HCEC 1CT (cell line): ENCODE data around the gene TEAD1.

Experiments used
- DNase-seq: peaks from one replicate; pipeline ENCODE4 v3.0.0-alpha.2; 2017

TEAD1 gene

DNA sequence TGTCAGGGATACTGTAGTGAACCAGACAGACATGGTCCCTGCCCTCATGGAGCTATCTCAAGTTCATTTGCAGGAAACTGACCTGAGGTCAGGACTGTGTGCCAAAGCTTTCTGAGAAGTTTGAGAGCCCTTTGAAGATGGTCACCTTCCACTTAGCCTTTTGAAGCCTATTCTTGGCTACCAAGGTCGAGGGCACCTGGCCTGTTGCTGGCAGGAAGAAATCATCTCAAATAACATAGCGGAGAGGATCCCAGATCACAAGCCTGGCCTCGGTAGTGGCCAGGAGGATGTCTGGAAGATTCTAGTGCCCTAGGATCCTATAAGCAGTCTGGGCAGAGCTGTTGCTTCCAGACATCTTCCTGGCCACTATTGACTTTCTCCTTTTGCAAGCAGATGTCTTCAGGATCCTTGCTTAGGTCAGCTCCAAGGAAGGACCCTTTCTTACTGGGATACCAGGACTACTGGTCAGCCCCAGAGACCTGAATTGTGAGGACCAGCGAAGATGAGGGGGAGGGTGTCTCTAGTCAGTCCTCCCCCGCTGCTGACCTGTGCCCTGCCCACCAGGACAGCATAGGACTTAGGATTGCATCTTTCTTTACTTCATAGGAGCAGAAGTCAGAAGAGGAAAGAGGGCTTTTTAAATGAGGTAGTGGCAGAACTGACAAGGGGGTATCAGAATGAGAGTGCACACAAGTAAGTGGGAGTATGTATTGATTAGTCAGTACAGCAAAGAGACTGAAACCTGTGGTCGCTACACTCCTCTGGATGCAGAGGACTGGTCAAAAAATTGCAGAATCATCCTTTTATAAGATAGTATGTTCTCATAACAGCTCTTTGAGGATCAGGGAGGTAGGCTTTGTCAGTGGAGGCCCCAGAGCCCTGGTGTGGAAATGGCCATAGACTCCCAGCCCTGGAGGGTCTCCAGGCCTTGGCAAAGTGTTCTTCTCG lies 94.8 kb downstream of the TEAD1 start:
- no peak for DNase-seq

DNA sequence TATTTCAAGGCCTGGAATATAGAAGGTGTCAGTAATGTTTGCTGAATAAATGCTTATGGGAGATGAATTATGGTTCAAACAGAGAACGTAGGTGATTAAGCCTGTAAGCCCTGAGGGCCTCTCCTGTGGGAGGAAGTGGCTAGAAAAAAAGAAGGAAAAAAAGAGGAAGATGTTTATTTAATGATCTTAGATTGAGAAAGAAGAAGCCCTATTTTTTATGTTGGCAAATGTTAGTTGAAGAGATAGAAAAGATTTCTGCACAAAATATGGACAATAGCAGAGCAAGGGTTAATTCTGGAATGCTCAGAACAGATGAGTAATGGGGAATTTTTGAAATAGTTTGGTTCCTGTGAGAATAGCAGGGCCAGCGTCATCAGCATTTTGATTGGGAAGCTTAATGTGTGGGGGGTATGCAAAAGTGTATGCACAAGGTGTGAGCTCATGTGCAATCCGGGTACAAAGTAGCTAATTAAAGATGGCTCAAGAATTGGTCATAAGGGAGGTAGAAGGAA lies 95.7 kb downstream of the TEAD1 start:
- DNase-seq, result peak; percentile 90

DNA sequence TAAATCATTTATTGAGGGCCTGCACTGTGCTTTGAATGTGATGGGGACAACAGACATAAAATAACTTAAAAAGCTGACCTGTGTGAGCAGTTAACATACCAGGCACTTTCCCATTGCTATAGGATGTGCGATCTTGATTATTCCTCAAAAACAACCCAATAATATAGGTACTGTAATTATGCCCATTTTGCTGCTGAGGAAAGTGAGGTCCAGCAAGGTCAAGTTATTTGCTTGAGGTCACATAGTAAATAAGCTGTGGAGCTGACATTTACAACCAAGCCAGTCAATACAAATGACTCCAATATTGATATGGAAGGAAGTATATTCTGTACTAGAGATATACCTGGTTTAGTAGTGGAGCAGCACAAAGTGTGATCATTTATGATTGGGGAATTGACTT lies 96.2 kb downstream of the TEAD1 start:
- no peak for DNase-seq

DNA sequence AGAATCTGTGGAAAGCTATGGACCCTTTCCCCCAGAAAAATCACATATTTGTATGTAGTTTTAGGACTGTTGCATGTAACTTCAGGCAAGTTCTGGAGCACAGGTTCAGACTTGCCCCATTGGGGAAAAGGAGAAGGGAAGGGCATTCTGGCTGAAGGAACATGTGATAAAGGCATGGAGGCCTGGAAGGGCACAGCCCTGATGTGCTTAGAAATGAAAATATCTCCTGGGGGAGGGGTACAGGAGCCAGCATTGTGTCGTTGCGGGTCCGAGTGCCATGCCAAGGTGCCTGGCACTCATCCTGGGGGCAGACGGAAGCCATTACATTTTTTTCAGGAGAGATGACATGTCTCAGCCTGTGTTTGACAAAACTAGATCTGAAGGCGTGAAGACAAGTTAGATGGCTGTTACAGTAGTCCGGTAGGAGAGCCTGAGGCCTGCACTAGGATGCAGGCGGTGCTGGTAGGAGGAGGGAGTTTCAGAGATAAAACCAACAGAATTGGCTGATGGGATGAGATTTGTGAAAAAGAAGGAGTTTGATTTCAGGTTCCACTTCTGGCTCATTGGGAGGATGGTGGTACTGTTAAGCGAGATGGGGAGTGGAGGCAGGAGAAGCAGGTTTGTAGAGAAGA lies 96.9 kb downstream of the TEAD1 start:
- DNase-seq, result no peak

DNA sequence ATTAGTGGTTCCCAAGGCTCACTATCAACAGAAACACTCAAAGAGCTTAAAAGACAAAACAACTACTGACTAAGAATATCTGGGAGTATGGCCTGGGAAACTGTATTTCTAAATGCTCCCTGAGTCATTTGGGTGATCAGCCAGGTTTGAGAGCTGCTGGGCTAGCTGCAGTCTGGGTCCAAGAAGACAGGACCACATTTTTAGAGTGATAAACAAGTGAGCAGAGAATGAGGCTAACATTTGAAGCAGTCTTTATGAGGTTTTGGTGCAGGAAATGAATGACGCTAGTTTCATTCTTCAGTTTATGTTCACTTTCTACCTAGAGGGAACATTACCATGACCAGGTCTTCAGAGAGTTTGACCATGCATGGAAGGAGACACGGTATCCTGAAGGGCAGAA lies 97.7 kb downstream of the TEAD1 start:
- DNase-seq, result peak; percentile 33

DNA sequence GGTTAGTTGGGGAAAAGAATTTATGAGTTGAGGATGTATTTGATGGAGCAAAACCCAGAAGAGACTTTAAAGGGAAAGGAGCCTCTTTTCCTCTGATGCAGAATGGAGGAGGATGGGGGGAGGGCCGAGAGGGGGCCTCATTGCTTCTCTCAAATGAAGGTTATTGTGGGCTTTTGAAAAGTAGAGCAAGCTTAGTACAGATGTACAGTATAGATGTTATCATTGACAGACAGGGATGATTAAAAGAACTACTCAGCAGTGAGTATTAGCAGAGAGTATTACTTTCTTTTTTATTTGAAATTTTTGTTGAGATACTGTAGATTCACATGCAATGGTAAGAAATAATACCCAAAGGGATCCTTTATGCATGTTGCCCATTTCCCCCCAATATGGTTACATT lies 98.1 kb downstream of the TEAD1 start:
- no peak for DNase-seq

DNA sequence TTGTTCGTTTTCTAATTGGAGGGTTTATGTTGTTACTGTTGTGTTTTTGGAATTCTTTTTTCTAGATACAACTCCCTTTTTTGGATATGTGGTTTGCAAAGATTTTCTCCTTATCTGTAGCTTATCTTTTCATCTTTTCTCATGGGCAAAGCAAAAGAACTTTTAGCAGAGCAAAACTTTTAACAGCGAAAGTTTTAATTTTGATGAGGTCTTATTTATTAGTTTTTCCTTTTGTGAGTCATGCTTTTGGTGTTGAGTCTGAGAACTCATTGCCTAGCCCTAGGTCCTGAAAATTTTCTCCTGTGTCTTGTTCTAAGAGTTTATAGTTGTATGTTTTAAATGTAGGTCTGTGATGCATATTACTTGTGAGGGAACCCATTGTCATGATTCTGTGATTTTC lies 99.4 kb downstream of the TEAD1 start:
- no peak for DNase-seq

DNA sequence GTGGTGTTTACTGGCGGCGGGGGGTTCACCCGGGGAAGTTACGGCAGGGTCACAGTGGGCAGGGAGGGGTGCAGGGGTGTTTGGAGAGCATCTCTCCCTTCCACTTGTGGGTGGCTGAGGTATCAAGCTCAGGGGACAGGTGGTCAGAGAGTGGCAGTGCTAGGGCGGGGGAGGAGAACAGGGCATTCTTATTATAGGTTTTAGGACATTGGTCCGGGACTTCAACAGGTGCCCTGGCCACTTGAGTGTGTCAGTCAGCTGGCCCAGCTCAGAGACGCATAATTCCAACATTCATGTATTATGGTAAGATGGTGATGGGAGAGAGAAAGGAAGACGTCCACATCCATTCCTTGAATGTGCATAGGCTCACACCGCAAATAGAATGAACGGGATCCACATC lies 101.7 kb downstream of the TEAD1 start:
- DNase-seq, result no peak

DNA sequence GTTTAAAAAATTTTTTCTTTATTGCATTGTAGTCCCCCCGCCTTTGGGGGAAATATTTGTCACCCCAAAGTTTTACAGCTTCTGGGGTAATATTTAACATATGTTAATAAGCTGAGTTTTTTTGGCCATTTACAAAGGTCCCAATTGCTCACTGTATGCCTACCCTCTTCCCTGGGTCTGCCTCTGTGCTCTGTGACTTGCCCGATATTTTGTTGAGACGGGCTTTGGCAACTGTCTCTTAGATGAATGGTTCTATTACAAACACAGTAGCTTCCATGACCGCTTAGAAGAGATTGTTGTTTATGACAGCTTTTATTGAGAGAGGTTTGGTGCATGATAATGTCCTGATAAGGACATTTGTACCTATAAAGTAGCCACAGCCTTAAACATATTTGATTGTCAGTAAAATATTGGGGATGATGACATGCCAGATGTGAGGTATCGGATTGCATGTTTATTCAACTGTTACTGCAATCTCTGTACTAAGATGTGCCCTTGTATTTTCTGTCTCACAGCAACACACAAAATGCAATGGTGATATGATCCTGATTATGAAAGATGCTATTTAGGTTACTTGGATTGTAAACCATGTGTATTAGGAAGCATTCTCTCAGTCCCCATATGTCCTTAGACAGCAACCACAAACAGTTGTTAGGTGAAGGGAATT lies 103.1 kb downstream of the TEAD1 start:
- DNase-seq, result peak; percentile 80

DNA sequence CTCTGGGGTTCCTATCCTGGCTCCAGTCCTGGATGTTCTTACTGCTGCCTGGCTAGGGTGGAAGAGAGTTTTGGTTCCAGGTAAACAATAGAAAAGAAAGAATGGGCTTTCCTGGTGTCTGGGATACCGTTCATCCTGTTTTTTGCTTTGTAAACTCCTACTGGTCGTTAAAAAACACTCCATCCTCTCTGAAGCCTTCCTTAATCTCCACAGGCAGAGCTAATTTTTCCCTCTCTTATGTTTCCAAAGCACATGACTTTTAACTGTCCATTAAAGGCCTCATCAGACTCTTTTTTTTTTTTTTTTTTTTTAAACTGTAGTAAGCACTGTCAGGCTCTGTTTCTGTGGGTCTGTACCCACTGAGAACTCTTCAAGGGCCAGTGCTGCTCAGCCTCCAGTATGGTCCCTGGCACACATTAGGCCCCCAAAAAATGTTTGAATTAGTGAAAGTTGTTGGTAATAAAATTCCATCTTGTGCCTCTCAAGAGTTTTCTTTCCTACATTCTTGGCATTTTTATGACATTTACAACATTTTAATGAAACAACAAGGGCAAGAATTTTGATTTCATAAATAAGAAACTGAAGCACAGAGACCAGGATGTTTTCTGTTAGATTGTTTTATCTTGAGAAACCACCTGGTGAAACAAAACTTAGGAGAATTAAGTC lies 104.2 kb downstream of the TEAD1 start:
- no peak for DNase-seq

DNA sequence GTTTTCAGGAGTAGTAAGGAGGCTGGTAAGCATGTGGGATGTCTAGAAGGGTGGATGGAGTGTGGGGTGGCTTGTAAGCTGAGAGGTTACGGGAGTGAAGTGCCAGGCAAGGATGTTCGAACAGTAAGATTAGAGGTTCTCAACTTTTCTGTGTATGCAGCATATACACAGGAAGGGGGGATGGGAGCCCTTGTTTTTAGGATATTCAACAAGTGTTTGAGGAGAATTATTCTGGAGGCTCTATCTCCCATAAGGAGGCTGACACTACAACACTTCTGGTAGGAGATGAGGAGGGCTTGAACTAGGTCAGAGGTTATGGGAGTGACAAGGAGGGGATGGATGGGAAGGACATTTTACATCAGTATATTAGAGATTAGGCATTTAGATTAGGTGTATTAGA lies 109.5 kb downstream of the TEAD1 start:
- no peak for DNase-seq

DNA sequence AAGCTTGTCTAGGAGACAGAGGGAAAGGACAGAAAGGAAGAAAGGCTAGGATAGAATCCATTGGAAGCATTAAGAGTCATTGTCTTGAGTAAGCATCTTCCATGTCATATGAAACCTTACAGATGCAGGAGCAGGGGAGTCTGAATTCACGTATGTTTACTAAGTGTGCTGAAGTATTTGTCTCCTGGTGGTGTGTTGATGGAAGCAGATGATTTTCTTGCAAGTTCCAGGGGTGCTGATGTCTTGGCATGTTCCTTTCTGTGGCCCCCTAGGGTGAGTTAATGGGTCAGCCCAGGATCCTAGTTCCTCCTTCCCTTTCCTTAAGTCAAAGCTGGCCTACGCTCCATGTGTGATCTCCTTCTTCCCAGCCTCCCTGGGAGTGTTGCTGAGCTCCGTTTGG lies 110.2 kb downstream of the TEAD1 start:
- peak; percentile 65 for DNase-seq

DNA sequence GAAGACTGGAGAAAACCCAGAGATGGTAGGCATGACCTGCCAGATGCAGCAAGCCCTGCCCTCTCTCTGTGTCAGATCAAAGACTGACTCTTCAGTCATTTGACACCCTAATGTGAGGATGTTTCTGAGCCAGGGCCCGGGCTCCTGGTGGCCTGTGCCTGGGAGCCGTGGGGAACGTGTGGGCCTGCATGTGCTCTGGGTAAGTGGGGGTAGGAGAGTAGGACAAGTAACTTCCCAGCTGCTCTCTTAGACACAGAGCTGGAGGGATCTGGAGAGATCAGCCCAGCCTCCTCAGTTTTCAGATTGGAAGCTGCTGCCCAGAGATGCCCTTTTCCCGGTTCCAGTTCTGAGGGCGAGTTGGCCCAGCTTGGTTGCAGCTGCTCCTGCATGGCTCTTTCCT lies 110.8 kb downstream of the TEAD1 start:
- DNase-seq, result no peak

DNA sequence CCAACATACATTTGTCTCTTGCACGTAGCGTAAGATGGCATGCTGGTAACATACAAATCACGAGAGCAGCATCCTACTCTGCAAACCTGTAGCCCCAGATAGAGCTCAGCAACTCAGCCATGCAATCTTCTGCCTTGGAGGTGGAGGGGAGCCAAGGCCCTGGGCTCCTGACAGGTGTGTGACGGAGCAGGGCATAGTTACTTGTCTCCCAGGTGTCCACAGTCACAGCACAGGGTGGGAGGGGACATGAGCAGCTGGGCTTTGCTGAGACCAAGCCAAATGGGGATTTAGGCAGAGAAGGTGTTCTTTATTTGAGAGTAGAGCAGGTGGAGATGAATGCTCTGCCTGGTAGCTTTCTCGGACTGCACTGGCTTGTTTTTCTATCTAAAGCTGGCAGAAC lies 111.7 kb downstream of the TEAD1 start:
- DNase-seq, result no peak

DNA sequence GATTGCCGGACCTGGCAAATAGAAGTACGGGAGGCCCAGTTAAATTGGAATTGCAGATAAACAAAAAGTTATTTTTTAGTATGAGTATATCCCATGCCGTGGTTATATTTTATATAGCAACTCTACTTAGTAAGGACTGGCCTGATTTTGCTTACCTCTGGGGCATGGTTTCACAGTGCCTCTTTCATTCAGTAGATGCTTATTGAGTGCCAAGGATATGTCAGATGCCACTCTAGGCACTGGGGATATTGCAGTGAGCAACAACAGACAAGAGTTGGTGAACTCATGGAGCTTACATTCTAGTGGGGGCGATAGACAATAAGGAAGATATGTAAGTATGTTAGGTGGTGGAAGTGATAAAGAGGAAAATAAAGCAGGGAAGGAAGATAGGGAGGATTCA lies 112.2 kb downstream of the TEAD1 start:
- DNase-seq, result no peak

DNA sequence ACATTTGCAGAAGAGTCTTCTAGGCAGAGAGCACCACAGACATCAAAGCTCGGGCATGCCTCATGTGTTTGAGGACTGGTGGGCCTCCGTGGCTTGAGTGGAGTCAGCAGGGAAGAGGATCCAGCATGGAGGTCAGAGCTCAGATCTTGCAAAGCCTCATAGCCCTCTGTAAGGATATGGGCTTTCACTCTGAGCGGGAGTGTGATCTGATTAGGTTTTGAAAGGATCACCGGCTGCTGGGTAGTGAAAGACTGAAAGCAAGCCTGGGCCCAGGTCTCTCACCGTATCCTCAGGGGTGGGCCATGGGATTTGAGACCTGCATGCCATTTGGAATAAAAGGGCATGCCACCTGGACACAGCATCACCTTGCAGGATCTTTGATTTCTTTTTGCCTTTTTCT lies 112.7 kb downstream of the TEAD1 start:
- no peak for DNase-seq

DNA sequence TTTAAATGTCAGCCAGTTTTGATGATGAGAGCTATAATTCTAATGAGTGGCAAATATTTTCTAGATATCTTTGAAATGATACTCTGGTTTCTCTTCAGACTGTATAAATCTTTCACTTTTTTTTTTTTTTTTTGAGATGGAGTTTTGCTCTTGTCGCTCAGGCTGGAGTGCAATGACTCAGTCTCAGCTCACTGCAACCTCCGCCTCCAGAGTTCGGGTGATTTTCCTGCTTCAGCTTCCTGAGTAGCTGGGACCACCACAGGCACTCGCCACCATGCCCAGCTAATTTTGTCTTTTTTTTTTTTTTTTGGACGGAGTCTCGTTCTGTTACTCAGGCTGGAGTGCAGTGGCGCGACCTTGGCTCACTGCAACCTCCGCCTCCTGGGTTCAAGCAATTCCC lies 113.6 kb downstream of the TEAD1 start:
- DNase-seq, result peak; percentile 75

DNA sequence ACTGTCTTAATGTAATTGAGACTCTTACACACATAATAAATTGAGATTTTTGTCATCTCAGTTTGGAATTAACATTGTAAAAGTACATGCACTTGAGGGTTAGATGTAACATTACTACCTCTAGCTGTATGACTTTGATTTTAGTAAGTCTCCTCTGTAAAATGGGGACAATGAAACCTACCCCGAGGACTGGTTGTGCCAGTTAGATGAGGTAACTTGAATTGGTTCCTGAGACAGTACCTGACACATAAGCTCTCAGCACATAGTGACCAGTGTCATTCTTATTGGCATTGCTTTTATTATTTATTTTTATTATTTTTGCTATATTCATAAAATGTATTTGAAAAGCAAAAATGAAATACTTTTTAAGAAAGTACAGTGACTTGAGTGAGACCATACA lies 114.8 kb downstream of the TEAD1 start:
- no peak for DNase-seq

DNA sequence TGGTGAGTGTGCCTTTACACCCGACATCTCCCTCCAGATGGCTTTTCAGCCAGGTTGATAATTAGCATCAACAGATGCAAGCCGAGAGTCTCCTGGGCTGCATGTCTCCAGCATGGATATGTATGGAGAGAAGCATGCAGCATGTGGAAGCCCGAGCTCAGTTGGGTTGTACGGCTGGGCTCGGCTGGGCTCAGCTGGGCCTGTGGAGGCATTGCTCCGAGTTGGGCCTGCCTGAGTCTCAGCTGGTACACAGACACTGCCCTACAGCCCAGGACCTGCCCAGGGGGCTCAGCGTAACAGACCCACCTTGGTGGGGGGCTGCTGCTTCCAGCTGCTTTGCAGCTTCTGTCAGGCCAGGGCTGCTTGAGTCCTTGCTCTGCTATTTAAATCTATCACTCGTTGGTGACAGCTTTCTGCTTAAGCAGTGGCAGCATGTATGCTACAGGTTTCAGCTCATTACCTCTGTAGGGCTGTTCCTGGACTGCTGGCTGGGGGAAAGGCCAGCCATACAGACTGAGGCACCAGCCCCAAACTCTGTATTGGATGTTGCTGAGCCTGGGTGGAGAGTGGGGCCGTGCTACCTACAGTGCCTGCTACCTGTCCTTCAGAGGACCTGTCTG lies 115.5 kb downstream of the TEAD1 start:
- DNase-seq, result no peak

DNA sequence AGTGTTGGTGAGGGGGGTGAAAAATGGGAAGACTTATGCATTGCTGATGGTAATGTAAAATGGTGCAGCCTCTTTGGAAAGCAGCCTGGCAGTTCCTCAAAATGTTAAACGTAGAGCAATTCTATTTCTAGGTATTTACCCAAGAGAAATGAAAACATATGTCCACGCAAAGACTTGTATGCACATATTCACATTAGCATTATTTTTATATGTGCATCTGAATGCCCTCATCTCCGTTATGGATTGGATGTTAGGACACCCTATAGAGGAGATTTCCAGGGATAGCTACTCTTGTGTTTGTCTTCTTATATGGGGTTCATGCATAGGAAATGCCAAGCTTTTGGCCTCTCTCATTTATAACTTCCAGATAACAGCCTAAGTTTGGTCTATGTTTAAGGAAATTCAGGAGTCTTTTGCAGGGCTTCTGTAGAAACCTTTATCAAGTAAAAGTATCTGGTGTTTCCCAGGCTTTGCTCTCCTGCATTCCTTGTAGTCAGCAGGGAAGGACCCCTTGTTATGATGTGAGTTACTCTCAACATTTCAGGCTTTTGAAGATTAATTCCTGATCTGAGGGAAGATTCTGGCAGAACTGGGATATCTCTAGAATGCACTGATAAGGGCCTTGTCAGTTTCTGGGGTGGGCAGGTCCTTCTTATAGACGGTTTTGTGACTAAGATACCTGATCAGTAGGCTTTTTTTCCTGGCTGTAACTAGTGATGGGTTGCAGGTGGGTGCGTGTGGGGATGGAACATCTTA lies 116.8 kb downstream of the TEAD1 start:
- no peak for DNase-seq

DNA sequence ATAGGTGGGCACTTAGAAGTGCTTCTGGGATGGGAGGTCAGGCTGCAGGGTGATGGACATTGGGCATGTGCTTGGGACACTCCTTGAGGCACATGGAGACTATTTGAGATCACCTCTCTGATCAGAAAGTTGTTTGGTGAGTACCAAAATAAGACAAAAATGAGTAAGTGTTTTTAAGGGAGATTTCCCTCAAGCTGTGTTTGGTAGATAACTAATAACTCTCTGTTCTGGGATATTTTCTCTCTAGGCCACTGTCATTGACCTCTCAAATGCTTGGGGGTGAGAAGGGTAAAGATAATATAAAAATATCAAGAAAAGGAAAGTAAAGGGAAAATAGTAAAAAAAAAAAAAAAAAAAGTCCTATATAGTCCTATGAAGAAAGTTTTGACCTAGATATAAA lies 117.8 kb downstream of the TEAD1 start:
- no peak for DNase-seq

DNA sequence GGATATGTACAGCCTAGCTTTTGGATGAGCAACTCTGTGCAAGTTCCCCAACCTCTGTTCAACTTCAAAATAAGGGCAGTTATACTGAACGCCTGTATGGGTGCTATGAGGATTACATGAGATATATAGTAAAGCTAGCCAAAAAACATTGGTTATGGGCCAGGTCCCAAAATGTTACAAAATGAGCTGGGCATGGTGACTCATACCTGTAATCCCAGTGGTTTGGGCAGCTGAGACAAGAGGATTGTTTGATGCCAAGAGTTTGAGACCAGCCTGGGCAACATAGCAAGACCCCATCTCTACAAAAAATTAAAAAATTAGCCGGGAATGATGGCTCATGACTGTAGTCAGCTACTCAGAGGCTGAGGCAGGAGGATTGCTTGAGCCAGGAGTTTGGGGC lies 118.4 kb downstream of the TEAD1 start:
- peak; percentile 58 for DNase-seq
